ENCODE measurements around the gene PTPN14.
"Not testable (repeated sequence)": the region's sequence is repeated elsewhere in the genome, so short reads cannot be mapped to it uniquely, and the experiment has no call there.

The PTPN14 gene

DNA sequence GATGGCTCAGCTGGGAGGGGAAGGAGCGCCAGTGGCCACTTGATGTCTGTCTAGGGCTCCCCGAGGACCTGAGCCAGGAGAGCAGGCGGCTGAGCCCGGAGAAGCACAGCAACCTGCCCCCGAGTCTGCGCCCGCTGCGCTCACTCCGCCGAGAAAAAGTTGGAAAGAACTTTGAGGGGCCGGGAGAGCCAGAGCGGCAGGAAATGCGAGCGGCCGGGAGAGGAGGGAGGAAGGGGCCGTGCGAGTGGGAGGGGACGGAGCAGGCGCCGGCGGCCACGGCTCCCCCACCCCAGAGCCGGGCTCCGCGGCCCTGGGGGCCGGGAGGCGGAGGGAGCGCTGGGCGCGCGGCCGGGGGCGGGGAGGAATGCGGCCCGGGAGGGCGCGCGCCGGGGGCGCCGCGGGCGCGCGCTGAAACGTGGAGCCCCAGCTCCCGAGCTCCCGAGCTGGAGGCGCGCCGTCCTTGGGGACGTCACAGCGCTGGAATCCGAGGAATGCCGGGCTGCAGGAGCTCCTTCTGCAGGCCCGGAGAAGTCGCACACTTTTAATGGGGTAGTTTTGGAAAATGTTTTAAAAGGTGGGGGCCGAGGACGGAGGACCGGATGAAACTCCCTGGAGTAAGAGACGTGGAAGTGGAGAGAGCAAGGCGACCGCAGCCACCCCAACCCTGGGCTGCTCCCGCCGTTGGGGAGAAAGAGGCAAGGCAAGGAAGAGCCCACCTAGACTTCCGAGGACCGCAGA, at the start of gene PTPN14:
Gene PTPN14 (minus strand): TSS at position 167 of the 738 bp plus-strand sequence. CDS start 86,799 bp downstream, outside the sequence.
- no peak for DNase-seq (ENCODE audit: extremely low read depth in 1 of 2, low read depth in 1 of 2)

DNA sequence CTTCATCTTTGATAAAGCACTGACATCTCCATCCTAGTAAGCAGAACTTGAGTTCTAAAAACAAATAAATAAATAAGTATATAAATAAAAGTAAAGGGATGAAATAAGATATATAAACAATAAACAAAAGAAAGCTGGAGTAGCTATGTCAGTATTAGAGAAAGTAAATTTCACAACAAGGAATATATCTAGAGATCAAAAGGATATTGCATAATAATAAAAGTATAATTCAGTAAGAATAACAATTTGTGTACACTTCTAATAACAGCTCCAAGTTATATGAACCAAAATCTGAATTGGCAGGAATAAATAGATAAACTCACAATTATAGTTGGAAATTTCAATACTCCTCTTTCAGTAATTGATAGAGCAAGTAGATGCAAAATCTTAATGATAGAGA, 41.8 kb upstream of the PTPN14 start:
- DNase-seq (ENCODE audit: extremely low read depth in 1 of 2, low read depth in 1 of 2): no peak

DNA sequence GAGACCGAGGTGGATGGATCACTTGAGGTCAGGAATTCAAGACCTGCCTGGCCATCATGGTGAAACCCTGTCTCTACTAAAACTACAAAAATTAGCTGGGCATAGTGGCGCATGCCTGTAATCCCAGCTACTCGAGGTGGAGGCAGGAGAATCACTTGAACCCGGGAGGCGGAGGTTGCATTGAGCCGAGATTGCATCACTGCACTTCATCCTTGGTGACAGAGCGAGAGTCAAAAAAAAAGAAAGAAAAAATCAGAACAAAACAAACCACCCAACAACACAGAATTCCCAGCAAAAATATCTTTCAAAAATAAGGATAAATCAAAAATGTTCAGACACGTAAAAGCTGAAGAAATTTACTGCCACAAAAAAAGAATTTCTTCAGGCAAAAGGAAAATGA, 40.5 kb upstream of the PTPN14 start:
- DNase-seq (ENCODE audit: extremely low read depth in 1 of 2, low read depth in 1 of 2): not testable (repeated sequence)

DNA sequence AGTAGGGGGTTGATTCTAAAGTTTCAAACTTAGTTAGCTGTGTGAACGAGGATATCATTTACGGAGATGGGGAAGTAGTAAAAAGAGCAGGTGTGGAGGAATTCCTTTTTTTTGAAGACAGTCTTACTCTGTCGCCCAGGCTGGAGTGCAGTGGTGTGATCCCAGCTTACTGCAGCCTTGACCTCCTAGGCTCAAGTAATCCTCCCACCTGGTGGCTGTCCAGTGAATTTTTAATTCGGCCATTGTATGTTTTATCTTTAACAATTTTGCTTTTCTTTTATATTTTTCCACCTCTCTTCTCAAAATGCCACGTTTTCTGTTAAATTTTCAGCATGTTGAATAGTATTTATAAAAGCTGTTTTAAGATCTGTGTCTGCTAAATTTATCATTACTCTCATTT, 39.3 kb upstream of the PTPN14 start:
- DNase-seq (ENCODE audit: extremely low read depth in 1 of 2, low read depth in 1 of 2): no peak

DNA sequence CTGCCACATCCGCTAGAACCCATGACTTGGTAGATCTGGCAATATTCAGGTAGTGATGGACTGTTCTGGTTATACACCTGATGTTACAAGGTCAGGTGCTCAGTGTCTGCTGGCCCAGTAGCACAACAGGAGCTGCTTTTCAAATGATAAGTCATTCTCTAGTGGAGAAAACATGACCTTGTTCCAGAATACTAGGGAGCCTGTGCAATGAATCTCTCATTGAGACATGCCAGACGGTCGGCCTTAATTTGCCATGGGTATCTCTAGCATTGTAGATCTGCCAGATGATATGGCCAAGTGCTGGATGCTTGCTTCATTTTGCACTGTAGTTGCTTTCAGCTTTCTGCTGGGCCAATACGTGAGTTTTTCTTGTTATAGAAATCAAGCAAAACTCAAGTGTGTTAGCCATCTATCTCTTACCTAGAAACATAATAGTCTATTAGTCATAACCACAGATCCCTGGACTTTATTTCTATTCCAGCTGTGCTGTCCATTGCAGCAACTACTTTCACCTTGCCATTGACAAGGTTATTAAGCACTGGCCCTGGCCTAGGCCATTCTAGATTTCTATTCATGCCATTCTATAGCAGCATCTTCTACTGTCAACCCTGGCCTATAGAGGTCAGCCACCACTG, 37.7 kb upstream of the PTPN14 start:
- no peak for DNase-seq (ENCODE audit: extremely low read depth in 1 of 2, low read depth in 1 of 2)

DNA sequence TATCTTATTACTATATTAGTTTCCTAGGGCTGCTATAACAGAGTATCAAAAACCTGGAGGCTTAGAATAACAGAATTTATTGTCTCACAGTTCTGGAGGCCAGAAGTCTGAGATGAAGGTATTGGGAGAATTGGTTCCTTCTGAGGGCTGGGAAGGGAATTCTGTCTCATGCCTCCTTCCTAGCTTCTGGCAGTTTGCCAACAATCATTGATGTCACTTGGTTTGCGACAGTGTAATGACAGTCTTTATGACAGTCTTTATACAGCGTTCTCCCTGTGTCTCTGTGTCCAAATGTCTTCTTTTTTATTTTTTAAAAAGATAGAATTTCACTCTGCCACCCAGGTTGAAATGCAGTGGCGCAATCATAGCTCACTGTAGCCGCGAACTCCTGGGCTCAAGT, 35.8 kb upstream of the PTPN14 start:
- no peak for DNase-seq (ENCODE audit: extremely low read depth in 1 of 2, low read depth in 1 of 2)

DNA sequence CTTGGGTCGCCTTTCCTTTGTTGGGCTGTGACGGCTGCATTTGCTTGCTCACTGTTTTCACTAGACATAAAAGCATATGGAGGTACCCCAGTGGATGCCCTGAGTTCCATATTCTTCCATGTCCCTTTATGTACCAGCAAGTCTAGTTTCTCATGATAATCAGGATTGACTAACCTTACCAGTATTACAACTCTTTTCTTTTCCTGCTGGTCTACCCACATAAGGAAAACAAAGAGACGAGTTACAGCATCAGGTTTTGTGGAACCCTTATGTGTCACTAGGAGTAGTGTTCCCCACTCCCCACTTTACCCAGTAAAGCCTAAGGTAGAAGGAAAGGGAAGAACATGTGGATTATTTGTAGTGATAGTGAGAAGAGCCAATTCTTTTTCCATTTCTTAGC, 35.2 kb upstream of the PTPN14 start:
- DNase-seq (ENCODE audit: extremely low read depth in 1 of 2, low read depth in 1 of 2): no peak

DNA sequence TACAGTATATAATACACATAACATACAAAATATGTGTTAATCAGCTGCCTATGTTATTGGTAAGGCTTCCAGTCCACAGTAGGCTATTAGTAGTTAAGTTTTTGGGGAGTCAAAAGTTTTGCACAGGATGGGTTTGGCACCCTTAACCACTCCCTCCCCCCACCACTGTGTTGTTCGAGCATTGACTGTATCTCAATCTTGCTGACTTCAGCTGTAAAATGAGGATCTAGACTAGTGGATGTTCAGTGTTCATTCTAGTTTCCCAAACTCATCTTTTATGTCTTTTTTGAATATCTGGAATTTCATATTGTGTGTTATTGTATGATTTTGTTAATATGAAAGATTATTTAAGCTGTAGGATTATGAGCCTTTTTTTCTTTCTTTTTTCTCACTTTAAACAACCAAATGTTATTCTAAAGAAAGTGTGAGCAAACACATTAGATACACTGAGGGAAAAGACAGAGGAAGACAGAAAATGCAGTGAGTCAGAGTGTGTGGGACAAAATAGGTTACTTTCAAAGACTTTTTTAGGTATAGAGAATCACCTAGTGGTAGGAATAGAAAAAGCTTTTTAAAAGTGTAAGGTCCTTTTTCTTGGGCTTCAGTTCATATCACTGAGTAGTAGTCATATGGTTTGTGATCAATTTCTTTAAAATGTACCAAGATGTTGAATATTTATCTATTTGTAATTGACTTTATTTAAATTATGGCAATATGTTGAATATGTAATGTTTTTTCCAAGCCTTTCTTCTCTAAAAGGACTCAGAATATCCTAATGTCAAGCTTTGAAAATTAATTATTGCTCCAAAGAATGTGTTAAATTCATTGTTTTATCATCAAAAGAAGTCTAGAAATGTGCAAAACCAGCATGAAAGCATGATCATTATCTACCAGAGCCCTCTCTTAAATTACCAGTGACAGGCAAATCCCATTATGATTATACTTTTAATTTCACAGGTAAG, 33.7 kb upstream of the PTPN14 start:
- no peak for DNase-seq (ENCODE audit: extremely low read depth in 1 of 2, low read depth in 1 of 2)

DNA sequence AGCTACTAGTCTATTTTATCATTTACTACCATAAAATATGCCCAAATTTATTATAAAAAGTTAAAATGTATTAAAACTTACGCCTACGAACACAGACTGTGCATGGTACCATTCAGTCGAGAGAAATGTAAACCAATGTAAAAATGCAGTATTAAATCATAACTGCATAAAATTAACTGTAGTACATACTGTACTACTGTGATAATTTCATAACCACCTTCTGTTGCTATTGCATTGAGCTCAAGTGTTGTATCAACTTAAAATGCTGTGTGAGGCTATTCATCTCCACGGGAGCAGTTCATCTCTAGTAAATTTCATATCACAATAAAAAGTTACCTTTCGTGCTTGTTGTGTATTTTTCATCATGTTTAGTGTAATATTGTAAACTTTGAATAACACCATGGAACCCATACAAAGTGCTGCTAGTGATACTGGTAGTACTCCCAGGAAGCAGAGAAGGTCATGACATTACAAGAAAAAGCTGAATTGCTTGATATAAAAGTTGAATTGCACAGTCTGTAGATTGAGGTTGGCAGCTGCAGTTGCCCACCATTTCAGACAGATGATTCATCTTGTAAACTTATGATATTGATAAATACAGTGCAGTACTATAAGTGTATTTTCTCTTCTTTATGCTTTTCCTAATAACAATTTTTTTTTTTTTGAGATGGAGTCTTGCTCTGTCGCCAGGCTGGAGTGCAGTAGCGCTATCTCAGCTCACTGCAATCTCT, 32.6 kb upstream of the PTPN14 start:
- DNase-seq (ENCODE audit: extremely low read depth in 1 of 2, low read depth in 1 of 2): no peak

DNA sequence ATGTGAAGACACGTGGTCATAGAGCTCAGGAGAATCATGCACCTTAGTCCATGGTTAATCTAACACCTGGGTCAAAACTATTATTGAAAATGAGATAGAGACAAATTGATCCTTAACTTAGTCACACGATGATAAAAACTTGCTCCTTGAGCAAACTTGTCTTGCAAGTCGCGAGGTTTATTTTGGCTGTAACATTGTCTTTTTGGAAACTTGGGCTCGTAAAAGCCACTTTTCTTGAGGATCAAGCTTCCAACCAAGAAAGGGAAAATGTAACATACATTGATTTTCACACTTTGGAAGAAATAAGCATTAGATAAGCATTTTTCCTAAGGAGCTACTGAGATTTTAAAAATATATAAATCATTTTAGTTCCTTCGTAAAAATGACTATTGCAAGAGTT, 31.7 kb upstream of the PTPN14 start:
- no peak for DNase-seq (ENCODE audit: extremely low read depth in 1 of 2, low read depth in 1 of 2)

DNA sequence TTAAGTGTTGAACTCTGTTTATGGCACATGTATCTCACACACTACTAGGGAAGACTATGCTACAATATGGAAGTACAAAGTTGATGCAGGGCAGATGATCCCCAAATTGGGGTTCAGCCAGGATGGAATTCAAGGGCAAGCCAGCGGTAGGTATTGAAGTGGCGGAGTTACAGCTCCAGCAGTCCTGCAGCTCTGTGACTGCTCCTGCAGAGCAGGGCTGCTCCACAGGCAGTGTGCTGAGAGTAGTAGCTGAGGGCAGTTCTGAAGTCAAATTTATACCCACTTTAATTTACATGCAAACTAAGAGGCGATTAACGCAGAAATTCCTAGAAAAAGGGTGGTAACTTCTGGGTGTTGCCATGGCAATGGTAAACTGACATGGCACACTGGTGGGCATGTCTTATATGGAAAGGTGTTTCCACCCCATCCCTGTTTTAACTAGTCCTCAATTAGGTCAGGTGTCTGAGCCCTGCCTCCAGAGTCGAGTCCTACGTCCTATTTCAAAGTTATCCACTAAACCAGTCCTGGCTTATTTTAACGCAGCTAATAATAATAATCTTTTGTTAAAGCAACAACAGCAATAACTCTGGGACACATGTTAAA, 31.0 kb upstream of the PTPN14 start:
- no peak for DNase-seq (ENCODE audit: extremely low read depth in 1 of 2, low read depth in 1 of 2)

DNA sequence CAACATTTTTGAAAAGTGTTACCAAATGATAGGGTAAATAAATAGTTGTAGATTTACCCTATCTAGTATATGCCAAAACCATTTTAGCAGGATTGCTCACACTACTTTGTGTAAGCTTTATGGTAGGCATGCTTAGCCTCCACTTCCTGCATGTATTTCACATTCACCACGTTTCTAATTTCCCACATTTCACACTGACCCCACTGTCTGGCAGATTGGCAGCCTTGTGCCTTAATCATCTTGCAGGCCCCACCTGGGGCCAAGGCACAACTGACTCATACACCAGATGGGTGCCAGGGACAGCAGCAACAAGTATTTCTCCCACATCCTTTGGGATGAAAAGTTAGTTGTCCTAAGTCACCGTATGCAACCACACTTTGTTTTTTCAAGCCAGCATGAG, 30.4 kb upstream of the PTPN14 start:
- no peak for DNase-seq (ENCODE audit: extremely low read depth in 1 of 2, low read depth in 1 of 2)

DNA sequence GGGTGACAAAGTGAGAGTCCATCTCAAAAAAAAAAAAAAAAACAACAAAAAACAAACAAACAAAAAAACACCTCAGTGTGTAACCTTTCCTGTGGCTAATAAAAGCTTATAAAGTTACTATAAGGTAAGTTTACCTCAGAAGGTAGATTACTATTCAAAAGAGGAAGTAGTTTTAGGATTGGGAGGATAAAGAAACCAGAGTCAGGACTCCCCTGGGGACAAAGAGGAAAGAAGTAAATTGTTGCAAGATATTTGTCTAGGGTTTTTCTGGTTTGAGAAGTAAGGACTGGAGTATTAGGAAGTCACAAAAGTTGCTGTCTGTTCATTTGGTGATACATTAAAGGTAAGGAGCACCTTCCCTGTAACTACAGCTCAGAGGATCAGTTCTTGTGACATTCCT, 27.8 kb upstream of the PTPN14 start:
- no peak for DNase-seq (ENCODE audit: extremely low read depth in 1 of 2, low read depth in 1 of 2)

DNA sequence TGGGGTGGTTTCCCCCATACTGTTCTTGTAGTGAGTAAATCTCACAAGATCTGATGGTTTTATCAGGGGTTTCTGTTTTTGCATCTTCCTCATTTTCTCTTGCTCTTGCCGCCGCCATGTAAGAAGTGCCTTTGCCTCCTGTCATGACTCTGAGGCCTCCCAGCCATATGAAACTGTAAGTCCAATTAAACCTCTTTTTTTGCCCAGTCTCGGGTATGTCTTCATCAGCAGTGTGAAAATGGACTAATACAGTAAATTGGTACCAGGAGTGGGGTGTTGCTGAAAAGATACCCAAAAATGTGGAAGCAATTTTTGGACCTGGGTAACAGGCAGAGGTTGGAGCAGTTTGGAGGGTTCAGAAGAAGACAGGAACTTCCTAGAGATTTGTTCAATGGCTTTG, 24.7 kb upstream of the PTPN14 start:
- DNase-seq (ENCODE audit: extremely low read depth in 1 of 2, low read depth in 1 of 2): not testable (repeated sequence)

DNA sequence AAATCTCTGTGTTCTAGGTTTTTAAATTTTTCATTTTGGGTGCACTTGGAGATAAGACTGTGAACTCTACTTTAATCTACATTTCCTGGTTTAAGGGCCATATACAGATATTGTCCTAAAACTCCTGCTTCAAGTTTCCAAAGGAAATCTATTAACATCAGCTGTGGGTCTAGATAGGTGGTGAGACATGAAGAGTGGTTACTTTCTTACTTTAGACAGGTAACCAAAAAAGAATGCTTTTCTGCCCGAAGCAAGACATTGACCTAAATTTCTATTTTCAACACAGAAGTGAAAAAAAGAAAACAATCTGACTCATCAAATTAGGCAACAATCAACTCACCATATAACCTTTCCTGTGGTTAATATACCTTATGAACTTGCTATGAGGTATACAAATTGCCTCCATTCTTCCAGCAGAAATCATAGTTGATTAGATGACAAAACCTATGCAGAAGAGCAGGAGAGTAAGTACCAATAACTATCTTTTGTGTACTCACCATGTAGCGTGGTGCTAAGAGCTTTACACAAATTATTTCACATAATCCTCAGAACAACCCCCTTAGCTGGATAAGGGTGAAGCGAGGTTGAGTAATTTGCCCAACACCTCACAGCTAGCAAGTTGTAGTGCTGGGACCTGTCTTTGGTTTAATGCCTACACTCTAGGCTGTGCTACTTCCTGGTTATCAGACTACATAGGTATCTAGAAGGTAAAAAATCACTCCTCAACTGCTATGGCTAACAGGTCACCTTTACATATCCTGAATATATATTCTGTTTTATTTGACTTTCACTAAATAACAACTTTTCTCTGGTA, 23.4 kb upstream of the PTPN14 start:
- no peak for DNase-seq (ENCODE audit: extremely low read depth in 1 of 2, low read depth in 1 of 2)

DNA sequence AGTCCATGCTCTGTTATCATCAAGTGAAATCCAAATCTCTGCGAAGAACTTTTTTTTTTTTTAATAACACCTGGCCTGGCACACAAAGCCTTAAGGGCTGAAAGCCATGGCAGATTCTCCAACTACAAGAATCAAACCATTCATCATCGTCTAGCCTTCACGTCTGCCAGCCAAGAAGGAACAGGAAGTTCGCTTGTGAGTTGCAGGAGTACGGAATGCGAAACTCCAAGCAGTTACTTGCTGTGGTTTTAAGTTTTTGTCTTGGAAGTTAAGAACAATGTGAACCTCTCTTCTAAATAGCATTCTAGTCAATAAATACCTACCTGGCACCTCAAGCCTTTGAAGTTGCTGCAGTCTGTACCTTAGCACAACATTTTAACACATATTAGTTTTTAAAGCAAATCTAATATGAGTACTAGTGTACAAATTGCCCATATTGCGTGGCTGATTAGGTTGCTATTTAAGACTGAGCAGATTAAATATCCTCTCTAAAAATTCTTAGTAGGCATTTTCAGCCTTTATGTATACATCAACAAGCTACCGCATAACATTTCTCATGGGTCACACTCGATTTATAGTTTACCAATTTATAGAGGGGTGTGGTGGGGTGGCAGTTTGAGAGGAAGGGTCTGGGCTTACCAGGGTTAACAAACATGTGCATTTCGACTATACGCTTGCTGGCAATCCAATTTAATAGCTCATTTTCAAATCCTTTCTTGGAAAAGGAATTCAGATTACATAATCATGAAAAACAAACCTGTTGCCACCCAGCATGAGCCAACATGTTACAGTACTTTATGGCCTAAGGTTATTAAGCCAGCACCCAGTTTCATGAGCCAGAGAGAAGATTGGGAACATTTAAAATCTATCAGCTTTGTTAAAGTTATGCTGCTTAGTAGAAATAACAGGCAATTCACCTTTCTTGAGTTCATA, 22.2 kb upstream of the PTPN14 start:
- no peak for DNase-seq (ENCODE audit: extremely low read depth in 1 of 2, low read depth in 1 of 2)

DNA sequence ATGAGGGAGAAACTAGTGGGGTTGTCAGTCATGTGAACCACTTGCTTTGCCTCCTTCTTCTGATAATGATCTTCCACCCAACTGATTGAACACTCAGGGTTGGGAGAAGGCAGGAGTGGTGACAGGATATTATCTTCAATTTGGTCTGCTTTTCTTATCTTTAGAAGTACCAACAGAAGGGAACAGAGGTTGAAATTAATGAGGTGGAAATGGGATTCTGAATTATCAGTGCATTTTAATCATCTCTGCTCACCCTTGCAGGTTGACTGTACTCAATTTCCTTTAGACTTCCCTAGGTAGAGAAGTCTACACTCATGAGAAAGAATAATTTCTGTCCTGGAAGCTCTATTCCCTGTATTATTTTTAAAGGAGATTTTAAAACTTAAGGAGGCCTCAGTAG, 19.9 kb upstream of the PTPN14 start:
- DNase-seq (ENCODE audit: extremely low read depth in 1 of 2, low read depth in 1 of 2): no peak

DNA sequence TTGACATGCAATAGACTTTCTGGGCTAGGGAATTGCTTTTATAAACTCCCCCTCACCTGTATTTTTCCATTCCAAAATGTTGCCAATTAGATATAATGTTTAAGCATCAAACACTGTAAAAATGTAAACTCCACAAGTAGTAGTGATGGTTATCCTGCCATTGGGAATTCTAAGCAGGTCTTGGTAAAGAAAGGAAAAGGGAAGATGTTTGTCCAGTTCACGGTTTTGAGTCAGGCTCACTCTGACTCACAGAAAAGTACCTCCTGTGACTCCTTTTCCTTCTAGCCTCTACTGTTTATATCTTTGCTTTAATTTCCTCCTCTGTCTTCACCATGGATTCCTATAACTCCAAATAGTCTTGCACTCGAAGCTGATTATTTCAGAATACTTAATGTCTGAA, 19.0 kb upstream of the PTPN14 start:
- DNase-seq (ENCODE audit: extremely low read depth in 1 of 2, low read depth in 1 of 2): no peak
